ENCODE results near the gene CROCC2.

Gene CROCC2

GRCh38 chr2:241015439-241015838 lies 109.3 kb downstream of the CROCC2 start:
- CTCF ChIA-PET, result no interaction called here
- no peak for DNase-seq (ENCODE audit: low spot score)
- POLR2A ChIA-PET (ENCODE audit: low non-redundant PET), result no interaction called here
- H3K27ac ChIP-seq, result no peak overlapping the region
- TF ChIP-seq CTCF (conservative IDR thresholded peaks at IDR 0.05; ENCODE audit: low read depth), result no peak

- no peak for DNase-seq (ENCODE audit: low spot score)
- POLR2A ChIA-PET (ENCODE audit: low non-redundant PET), result no interaction called here
- H3K27ac ChIP-seq, result no peak overlapping the region
- TF ChIP-seq CTCF (conservative IDR thresholded peaks at IDR 0.05; ENCODE audit: low read depth), result no peak
- CTCF ChIA-PET, result interaction anchor here (0.7 kb wide), 1 partner anchor 762 kb away, joined by 4 read pairs; no protein-coding TSS in a partner anchor
Measured at GRCh38 chr2:241017228-241017940, 111.2 kb downstream of the CROCC2 start.

- TF ChIP-seq CTCF (conservative IDR thresholded peaks at IDR 0.05; ENCODE audit: low read depth), result no peak
- ChIA-PET CTCF (interaction anchor here (0.7 kb wide), 1 partner anchor 761 kb away, joined by 4 read pairs; no protein-coding TSS in a partner anchor), POLR2A (ENCODE audit: low non-redundant PET) (no interaction called here)
- no peak overlapping the region for H3K27ac ChIP-seq
- no peak for DNase-seq (ENCODE audit: low spot score)
Measured at GRCh38 chr2:241018051-241018891, 112.1 kb downstream of the CROCC2 start.

- DNase-seq (ENCODE audit: low spot score), result no peak
- TF ChIP-seq CTCF (conservative IDR thresholded peaks at IDR 0.05; ENCODE audit: low read depth), result no peak
- H3K27ac ChIP-seq, result no peak overlapping the region
- POLR2A ChIA-PET (ENCODE audit: low non-redundant PET), result no interaction called here
- CTCF ChIA-PET, result no interaction called here
Measured at GRCh38 chr2:241019441-241020139, 113.5 kb downstream of the CROCC2 start.

GRCh38 chr2:241020201-241020600 lies 114.1 kb downstream of the CROCC2 start:
- CTCF ChIA-PET, result no interaction called here
- no peak overlapping the region for H3K27ac ChIP-seq
- POLR2A ChIA-PET (ENCODE audit: low non-redundant PET), result no interaction called here
- TF ChIP-seq CTCF (conservative IDR thresholded peaks at IDR 0.05; ENCODE audit: low read depth), result no peak
- DNase-seq (ENCODE audit: low spot score), result no peak

- ChIA-PET CTCF (no interaction called here), POLR2A (ENCODE audit: low non-redundant PET) (no interaction called here)
- no peak overlapping the region for H3K27ac ChIP-seq
- no peak for TF ChIP-seq CTCF (conservative IDR thresholded peaks at IDR 0.05; ENCODE audit: low read depth)
- DNase-seq (ENCODE audit: low spot score), result no peak
Measured at GRCh38 chr2:241020629-241021190, 114.6 kb downstream of the CROCC2 start.

Measured in RWPE1 (cell line).